GM12878 (cell line): ENCODE measurements around the gene PRPF18.

Source experiments
- EGR1 ChIP-seq, 2 experiments: IDR thresholded peaks; 1 replicate in 1 of 2; 2 replicates in 1 of 2; pipeline ENCODE4 v1.6.1; 2011 to 2012; ENCODE audit warnings: low read depth in 2 of 2, low read length in 2 of 2, borderline replicate concordance in 1 of 2, mild to moderate bottlenecking in 1 of 2, moderate library complexity in 1 of 2
- ELK1 ChIP-seq: IDR thresholded peaks from 2 replicates; pipeline ENCODE4 v1.6.1; 2012; ENCODE audit warnings: low read depth, low read length, improper control_type of control experiment
- EZH2 ChIP-seq: IDR thresholded peaks from 2 replicates; pipeline ENCODE4 v1.6.1; 2012; ENCODE audit warnings: low read depth, mild to moderate bottlenecking, control low read depth, inconsistent platforms, low read length, borderline replicate concordance; ENCODE audit not compliant: control insufficient read depth
- GABPA ChIP-seq: IDR thresholded peaks from 2 replicates; pipeline ENCODE4 v1.6.1; 2014; ENCODE audit warnings: antibody characterized with exemption, low read depth, mild to moderate bottlenecking, inconsistent platforms
- NFIC ChIP-seq: IDR thresholded peaks from 2 replicates; pipeline ENCODE4 v1.6.1; 2012; ENCODE audit warnings: low read depth, mild to moderate bottlenecking, inconsistent platforms, low read length, moderate library complexity
- POLR2A ChIP-seq: IDR thresholded peaks from 2 replicates; pipeline ENCODE4 v1.6.1; 2011; ENCODE audit warnings: low read depth, mild to moderate bottlenecking, low read length
- RAD21 ChIP-seq: IDR thresholded peaks from 2 replicates; pipeline ENCODE4 v1.6.1; 2011; ENCODE audit warnings: mild to moderate bottlenecking, low read depth, low read length, moderate library complexity; ENCODE audit not compliant: insufficient read depth
- RBBP5 ChIP-seq: fragments of 200-600 bp; sonication (generic); conservative IDR thresholded peaks from 2 replicates; pipeline ENCODE4 v1.6.1; 2016
- SIX5 ChIP-seq: IDR thresholded peaks from 2 replicates; pipeline ENCODE4 v1.6.1; 2011; ENCODE audit warnings: mild to moderate bottlenecking, low read depth, low read length, moderate library complexity; ENCODE audit not compliant: severe bottlenecking
- SREBF1 ChIP-seq: IDR thresholded peaks from 2 replicates; pipeline ENCODE4 v1.6.1; 2012; ENCODE audit warnings: mild to moderate bottlenecking, low read length
- YY1 ChIP-seq: IDR thresholded peaks from 2 replicates; pipeline ENCODE4 v1.6.1; 2011; ENCODE audit warnings: low read depth, mild to moderate bottlenecking, low read length
- TF ChIP-seq, protein P1 (sequence below): fragments of 450-650 bp; IDR thresholded peaks from 2 replicates; pipeline ENCODE4 v1.6.1; 2016; ENCODE audit warnings: mild to moderate bottlenecking, moderate library complexity, borderline replicate concordance
- TF ChIP-seq, protein P2 (sequence below), 3 experiments: IDR thresholded peaks in 2 of 3; conservative IDR thresholded peaks in 1 of 3; 2 replicates each; pipeline ENCODE4 v1.5.1; 2011; ENCODE audit warnings: low read depth in 3 of 3, low read length in 3 of 3, mild to moderate bottlenecking in 3 of 3, control low read depth in 2 of 3, moderate library complexity in 2 of 3, inconsistent platforms in 1 of 3, mixed read lengths in 1 of 3; ENCODE audit not compliant: control insufficient read depth in 2 of 3, insufficient read depth in 1 of 3; ENCODE audit errors: extremely low read depth in 1 of 3
- TF ChIP-seq, protein P3 (sequence below): IDR thresholded peaks from 2 replicates; pipeline ENCODE4 v1.6.1; 2012; ENCODE audit warnings: low read depth, low read length, improper control_type of control experiment

DNA sequence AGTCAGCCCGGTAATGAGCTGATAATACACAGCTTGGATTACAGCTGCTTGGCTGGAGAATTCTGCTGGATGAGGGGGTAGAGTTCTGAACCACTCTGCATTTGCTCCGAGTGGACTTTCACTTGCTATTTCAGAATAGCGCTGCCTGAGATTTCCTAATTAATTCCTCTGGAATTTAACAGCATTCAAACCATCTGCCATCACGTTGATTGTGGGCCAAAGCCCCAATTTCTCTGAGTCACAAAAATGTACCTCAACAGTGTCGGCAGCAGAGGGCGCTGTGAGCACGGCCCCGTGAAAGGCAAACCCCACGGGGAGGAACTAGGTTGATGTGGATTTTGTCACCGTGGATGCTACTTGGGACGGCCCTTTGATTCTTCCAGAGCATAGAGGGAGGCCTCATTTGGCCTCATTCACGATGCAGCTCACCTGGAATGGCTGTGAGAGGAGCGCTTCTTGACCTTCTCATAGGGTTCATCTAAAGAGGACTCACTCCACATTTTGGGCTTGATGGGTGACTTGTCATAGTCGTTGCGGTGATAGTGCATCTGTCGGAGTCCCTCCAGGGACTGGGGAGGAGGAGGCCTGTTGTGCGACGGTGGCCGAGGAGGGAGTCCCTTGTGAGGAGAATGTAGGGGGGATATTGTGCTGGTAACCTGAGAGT is 73.3 kb downstream of the PRPF18 start:
- no peak for TF ChIP-seq GABPA
- no peak for TF ChIP-seq POLR2A
- TF ChIP-seq EGR1 (IDR thresholded peaks at IDR 0.05; ENCODE audit: borderline replicate concordance in 1 of 2, low read depth in 2 of 2, low read length in 2 of 2), result no peak
- TF ChIP-seq, protein P1, sequence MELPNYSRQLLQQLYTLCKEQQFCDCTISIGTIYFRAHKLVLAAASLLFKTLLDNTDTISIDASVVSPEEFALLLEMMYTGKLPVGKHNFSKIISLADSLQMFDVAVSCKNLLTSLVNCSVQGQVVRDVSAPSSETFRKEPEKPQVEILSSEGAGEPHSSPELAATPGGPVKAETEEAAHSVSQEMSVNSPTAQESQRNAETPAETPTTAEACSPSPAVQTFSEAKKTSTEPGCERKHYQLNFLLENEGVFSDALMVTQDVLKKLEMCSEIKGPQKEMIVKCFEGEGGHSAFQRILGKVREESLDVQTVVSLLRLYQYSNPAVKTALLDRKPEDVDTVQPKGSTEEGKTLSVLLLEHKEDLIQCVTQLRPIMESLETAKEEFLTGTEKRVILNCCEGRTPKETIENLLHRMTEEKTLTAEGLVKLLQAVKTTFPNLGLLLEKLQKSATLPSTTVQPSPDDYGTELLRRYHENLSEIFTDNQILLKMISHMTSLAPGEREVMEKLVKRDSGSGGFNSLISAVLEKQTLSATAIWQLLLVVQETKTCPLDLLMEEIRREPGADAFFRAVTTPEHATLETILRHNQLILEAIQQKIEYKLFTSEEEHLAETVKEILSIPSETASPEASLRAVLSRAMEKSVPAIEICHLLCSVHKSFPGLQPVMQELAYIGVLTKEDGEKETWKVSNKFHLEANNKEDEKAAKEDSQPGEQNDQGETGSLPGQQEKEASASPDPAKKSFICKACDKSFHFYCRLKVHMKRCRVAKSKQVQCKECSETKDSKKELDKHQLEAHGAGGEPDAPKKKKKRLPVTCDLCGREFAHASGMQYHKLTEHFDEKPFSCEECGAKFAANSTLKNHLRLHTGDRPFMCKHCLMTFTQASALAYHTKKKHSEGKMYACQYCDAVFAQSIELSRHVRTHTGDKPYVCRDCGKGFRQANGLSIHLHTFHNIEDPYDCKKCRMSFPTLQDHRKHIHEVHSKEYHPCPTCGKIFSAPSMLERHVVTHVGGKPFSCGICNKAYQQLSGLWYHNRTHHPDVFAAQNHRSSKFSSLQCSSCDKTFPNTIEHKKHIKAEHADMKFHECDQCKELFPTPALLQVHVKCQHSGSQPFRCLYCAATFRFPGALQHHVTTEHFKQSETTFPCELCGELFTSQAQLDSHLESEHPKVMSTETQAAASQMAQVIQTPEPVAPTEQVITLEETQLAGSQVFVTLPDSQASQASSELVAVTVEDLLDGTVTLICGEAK, result no peak
- TF ChIP-seq, protein P2, sequence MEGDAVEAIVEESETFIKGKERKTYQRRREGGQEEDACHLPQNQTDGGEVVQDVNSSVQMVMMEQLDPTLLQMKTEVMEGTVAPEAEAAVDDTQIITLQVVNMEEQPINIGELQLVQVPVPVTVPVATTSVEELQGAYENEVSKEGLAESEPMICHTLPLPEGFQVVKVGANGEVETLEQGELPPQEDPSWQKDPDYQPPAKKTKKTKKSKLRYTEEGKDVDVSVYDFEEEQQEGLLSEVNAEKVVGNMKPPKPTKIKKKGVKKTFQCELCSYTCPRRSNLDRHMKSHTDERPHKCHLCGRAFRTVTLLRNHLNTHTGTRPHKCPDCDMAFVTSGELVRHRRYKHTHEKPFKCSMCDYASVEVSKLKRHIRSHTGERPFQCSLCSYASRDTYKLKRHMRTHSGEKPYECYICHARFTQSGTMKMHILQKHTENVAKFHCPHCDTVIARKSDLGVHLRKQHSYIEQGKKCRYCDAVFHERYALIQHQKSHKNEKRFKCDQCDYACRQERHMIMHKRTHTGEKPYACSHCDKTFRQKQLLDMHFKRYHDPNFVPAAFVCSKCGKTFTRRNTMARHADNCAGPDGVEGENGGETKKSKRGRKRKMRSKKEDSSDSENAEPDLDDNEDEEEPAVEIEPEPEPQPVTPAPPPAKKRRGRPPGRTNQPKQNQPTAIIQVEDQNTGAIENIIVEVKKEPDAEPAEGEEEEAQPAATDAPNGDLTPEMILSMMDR (IDR thresholded peaks at IDR 0.05 in 2 of 3, conservative IDR thresholded peaks at IDR 0.05 in 1 of 3; ENCODE audit: control insufficient read depth in 2 of 3, extremely low read depth in 1 of 3, insufficient read depth in 1 of 3, low read depth in 3 of 3, low read length in 3 of 3), result peak; percentile 91 to 93 (median 92)
- no peak for TF ChIP-seq SREBF1
- no peak for TF ChIP-seq EZH2
- peak; percentile 99 for TF ChIP-seq RAD21
- TF ChIP-seq, protein P3, sequence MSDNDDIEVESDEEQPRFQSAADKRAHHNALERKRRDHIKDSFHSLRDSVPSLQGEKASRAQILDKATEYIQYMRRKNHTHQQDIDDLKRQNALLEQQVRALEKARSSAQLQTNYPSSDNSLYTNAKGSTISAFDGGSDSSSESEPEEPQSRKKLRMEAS, result no peak
- TF ChIP-seq RBBP5, result no peak
- no peak for TF ChIP-seq NFIC
- TF ChIP-seq YY1, result peak; percentile 71; the same call in 1 of the 2 replicates
- TF ChIP-seq ELK1, result no peak
- TF ChIP-seq SIX5, result no peak
